ENCODE results near the gene OAT.
"Not testable (repeated sequence)": the region's sequence is repeated elsewhere in the genome, so short reads cannot be mapped to it uniquely, and the experiment has no call there.

OAT gene

DNA sequence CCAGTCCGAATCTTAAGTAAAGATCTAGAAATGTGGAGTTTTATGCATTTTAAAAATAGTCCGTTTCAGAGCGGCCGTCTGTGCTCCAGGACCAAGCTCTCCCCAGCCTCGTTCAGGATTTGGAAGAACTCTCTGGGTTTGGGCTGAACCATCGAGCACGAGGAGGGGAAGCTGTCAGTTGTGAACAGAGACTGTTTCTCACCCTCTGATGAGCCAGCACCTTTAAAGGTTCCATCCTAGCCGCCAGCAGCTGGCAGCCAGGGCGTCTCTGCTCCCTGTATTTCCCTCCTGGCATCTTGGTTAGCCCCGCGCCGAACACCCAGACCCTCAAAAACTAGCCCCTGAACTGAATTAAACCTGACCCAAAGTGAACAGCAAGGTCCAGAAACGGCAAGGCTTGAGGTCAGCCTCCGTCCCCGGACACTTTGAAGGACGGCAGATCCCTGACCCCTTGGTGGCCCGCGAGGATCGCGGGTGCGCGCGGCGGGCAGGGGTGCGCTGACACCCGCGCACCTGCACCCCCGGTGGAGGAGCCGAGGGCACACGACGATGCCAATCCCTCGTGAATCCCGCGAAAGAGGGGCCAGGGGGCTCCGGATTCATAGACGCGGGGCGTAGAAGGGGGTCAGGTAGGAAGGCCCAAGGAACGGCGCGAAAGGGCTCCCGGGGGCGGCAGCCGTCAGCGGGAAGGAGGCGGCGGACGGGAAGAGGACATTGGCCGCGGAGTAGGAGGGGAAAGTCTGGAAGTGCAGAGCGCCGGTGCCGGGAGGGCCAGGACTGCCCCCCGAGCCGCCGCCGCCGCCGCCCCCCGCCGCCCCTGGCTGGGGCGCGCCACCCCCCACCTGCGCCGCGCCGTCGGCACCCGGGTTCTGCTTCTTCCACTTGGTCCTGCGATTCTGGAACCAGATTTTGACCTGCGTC is 28.4 kb upstream of the OAT start:
- no peak for DNase-seq

- not testable (repeated sequence) for DNase-seq
These were observed 23.0 kb upstream of the OAT start for GRCh38 chr10:124441694-124442093.

DNA sequence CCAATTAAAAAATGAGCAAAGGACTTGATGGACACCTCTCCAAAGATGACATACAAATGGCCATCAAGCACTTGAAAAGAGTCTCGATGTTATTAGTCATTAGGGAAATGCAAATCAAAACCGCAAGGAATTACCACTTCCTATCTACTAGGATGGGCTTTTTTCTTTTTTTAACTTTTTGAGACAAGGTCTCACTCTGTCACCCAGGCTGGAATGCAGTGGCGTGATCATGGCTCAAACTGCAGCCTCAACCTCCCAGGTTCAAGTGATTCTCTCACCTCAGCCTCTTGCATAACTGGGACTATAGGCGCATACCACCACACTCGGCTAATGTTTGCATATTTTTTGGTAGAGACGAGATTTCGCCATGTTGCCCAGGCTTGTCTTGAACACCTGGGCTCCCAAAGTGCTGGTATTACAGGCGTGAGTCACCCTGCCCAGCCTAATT is 17.5 kb upstream of the OAT start:
- DNase-seq: peak; percentile 19

DNA sequence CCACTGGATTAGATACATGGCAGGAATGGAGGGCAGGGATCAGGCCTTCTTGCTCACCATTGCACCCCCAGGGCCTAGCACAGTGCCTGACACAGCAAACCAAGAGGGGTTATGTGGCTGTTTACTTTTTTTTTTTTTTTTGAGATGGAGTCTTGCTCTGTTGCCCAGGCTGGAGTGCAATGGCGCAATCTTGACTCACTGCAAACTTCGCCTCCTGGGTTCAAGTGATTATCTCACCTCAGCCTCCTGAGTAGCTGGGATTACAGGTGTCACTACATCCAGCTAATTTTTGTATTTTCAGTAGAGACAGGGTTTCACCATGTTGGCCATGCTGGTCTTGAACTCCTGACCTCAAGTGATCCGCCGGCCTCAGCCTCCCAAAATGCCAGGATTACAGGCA is 17.0 kb upstream of the OAT start:
- DNase-seq: not testable (repeated sequence)

GRCh38 chr10:124433461-124433860 is 14.7 kb upstream of the OAT start:
- no peak for DNase-seq

DNA sequence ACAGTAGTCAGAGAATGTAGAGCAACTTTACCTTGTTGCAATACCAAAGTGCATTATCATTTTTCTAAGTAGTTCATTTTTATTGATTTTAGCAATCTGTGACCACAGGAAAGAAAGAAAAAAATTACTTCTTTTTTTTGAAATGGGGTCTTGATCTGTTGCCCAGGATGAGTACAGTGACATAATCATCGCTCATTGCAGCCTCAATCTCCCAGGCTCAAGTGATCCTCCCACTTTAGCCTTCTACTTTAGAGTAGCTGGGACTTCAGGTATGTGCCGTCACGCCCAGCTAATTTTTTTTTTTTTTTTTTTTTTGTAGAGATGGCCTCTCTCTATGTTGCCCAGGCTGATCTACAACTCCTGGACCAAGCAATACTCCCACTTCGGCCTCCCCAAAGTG is 11.4 kb upstream of the OAT start:
- DNase-seq: no peak

DNA sequence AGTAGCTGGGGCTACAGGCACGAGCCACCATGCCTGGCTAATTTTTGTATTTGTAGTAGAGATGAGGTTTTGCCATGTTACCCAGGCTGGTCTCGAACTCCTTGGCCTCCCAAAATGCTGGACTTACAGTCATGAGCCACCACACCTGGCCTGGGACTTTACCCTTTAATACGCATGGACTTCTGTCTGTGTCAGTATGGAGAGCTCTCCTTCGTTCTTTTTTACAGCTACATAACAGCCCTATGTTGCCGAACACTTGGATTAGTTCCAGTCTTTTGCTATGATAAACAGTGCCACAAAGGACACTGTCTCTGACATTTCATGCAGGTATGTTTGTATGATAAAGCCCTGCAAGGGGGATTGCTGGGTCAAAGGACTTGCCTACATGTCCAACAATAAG is 10.9 kb upstream of the OAT start:
- DNase-seq: no peak

DNA sequence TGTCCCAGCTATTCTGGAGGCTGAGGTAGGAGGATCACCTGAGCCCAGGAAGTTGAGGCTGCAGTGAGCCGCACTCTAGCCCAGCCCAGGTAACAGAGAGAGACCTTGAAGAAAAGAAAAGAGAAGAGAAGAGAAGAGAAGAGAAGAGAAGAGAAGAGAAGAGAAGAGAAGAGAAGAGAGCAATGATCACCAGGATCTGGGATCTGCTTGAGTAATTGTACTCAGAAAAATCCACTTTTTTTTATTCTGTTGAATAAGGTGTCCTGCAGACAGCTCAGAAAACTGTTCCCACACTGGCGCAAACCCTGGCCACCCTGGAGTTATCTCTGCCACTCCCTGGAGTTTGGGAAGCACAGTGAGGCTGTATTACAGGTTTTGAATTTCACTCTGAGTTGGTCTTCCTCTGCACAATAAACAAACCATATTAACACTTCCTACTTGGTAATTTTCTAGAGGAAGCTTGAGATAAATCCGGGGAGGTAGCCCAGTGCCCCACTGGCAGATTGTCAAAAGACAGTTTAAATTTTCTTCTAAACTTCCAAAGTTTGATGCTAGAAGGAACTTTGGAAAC is 9.6 kb upstream of the OAT start:
- no peak for DNase-seq

DNA sequence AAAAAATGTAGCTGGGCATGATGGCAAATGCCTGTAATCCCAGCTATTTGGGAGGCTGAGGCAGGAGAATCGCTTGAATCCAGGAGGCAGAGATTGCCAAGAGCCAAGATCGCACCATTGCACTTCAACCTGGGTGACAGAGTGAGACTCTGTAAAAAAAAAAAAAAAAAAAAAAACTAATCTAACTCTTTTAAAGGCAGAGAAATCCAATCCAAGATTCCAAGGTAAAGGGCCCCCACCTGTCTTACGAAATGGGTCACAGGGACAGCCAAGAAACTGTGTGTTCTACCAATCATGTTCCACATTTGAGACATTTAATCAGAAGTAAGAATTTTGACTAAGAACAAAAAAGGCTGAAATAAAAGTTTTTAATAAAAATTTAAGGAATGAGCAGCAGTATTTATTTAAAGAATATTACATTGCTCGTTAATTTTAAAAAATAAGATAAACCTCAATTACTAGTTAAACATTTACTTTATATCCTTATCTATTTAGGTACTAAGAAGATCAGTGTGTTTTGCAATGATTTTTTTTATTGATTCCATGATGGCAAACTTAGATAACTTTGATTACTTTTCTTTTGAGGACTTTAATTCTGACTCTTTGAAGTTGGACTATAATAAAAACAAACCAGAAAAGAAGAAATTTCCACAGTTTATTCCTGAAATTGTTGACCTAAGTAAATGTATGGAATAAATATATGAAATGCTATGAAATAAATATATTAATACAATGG is 6.7 kb upstream of the OAT start:
- DNase-seq: no peak

DNA sequence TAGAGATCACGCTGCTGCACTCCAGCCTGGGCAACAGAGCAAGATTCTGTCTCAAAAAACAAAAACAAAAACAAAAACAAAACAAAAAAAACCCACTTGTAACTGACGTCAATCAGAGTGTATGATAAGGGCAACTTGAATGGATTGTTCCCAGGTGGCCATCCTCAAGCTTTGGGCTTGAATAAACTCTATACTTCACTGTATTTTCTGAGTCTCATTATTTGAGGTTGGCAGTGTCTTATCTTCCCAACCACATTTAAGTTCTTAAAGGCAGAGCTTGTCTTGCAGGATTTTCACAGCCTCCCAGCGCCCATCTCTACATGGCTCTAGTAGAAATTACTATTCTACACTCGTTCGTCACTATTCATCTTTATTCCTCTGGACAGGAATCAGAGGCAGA is 5.1 kb upstream of the OAT start:
- DNase-seq: no peak

DNA sequence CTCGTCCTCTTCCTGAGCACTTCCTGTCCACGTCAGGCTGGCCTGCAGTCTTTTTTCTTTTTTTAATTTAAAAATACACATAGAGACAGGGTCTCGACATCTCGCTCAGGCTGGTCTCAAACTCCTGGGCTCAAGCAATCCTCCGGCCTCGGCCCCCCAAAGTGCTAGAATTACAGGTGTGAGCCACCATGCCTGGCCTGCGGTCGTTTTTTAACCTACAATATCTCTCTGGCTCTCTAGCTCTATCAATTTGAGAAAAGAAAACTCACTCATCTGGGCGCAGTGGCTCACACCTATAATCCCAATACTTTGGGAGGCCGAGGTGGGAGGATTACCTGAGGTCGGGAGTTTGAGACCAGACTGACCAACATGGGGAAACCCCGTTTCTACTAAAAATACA is 4.0 kb upstream of the OAT start:
- no peak for DNase-seq

DNA sequence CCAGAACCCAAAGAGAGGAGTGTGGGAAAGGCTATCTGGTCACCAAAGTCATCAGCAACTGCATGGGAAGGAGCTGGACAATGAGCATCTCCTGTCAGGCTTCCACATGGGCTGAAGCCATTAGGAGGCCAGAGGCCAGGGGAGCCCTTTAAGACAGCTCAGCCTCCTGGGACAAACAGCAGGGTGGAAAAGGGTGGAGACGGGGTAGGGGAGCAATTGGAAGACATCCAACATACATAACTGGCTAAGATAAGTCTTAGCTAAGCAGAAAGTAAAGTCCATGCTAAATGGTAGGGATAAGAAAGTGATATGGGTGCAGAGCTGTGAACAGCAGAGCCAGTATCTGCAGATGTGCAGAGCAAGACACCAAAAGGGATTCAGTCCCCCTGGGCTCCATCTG is 1.5 kb upstream of the OAT start:
- no peak for DNase-seq

GRCh38 chr10:124419635-124420034 is 912 bp upstream of the OAT start:
- DNase-seq: no peak

DNA sequence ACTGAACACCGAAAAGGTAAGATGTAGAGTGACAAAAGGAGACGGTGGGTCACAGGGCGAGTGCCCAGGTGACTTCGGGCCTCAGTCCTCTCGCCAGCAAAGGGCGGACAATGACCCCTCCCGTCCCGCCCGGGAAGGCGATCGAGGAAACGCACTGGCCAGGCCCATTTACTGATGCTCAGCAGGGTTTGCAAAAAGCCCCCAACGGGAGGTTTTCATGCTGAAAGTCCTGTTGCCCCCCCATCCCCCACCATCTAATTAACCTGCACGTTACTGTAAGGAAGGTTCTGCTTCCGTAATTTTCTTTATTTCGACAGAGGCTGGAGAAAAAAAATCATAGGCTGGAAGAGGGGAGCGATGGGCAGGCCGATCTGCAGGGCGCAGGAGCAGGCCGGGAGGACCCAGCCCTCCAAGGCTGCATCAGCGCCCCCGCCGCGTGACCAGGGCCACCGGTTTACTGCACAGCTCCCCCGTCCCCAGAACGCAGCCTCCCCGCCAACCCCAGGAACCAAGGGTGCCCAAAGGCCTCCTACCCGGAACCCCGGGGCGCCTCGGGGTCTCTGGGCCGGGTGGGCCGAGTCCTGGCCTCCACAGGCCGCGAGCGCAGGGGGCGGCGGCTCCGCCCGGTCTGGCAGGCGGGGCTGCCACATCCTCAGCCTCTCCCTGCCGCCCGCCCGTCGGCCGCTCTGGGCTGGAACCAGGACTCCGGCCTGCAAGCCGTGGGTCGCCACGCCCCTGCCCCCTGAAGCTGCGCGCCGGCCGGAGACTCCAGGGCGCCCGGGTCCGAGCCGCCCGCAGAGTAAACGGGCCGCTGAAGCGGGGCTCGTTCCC is 613 bp downstream of the OAT start:
- peak; percentile 78 for DNase-seq

GRCh38 chr10:124416733-124417132 is 2.0 kb downstream of the OAT start:
- DNase-seq: no peak

GRCh38 chr10:124415210-124415609 is 3.5 kb downstream of the OAT start:
- DNase-seq: no peak

DNA sequence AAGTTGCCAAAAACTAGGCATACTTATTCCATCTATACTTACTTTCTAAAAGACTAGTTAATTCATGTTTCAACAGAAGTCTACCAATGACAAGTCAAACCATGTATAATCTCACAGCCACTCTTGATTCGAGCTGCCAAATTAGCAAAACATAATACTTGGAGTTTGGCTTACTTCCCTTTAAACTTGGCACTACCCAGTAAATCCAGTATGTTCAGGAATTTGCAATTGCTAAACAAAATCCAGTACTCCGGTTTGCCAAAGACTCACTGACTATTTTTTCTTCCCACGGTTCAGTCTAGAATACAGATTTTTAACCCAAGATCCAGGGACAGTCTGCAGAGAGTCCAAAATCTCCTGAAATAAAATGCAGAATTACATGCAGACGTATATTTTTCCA is 4.6 kb downstream of the OAT start:
- DNase-seq: no peak

- DNase-seq: no peak
These were observed 9.0 kb downstream of the OAT start for GRCh38 chr10:124409696-124410095.

- no peak for DNase-seq
These were observed 10.4 kb downstream of the OAT start for GRCh38 chr10:124408357-124408756.

DNA sequence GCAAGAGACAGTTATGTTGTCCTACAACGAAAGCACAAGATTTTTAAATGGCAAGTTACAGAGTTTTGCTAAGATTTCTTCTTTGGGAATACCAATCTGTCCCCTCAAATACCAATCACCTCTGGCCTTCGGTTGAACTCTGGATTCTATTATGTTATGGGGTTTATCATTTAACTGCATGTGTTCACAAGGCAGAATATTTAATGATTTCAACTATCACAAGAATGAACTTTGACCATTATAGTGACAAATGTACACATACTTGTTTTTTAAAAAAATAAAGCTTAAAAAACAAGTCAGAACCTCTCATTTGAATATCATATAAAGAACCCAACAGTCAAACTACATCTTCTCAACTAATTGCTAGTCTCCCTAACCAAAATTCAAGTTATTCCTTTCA is 11.3 kb downstream of the OAT start:
- no peak for DNase-seq

DNA sequence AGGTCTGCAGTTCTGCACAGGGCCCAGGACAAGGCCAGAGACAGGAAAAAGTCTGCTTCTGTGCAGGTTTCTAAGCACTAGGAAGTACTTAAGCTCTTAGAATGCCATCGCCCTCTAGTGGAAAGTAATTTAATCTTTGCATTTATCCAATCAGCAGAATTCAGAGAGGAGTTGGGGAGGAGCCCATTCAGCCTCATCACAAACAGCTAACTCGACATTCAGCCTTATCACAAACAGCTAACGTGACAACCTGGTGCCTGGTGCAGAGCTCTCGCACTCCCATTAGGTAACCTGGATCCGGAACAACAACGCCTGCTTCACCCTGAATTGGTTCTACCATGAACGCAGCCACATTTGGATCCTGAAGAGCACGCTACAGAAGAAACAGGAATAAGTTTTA is 15.2 kb downstream of the OAT start:
- DNase-seq: no peak

GRCh38 chr10:124402273-124402672 is 16.4 kb downstream of the OAT start:
- no peak for DNase-seq

- no peak for DNase-seq
These were observed 17.1 kb downstream of the OAT start for GRCh38 chr10:124401633-124402032.
